ENCODE results near the gene GNPDA2. TPM values are rescaled to one million over a fixed set of nuclear protein-coding genes. Genes with fewer than 3 reads are reported as not detected.

GNPDA2 gene
- total and polyA plus RNA-seq, 12 donors, result 9.2 to 20.1 (median 12.3) TPM

DNA sequence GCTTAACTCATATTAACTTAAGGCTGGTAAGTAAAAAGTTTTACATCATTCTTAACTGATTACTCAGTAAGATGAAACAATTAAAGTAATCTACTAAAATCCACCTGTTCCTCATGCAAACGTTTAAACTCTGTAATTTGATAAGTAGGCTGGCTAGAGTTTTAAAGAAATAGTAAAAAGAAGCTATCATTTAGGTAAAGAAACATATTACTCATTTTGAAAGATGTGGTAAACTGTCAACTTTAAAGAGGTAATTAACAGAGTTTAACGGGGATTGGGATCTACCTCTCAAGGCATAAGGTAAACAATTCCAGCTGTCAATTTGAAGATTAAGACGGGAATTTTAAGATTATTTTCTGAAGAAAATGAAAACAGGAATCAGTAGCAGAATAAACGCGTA lies 9.8 kb downstream of the GNPDA2 start:
- Histone ChIP-seq H3K4me3 (no peak overlapping the region), H3K9me3 (no peaks in the 10 kb centered on the region), H3K4me1 (peaks cover 0 to 29% (median 4%) of the 10 kb centered on the region in 9 donors), H3K27me3 (no peaks in the 10 kb centered on the region), H3K36me3 (peaks cover 0 to 31% (median 0%) of the 10 kb centered on the region in 9 donors), H3K27ac (no peak overlapping the region)
- intact Hi-C loops (cut with DNase I), result no loop called here
- DNase-seq (no peak), ATAC-seq (no peak)
- 68 to 72% methylated on average over 5 of the region's 5 CpGs for WGBS, 2 donors
- TF ChIP-seq, protein P1, sequence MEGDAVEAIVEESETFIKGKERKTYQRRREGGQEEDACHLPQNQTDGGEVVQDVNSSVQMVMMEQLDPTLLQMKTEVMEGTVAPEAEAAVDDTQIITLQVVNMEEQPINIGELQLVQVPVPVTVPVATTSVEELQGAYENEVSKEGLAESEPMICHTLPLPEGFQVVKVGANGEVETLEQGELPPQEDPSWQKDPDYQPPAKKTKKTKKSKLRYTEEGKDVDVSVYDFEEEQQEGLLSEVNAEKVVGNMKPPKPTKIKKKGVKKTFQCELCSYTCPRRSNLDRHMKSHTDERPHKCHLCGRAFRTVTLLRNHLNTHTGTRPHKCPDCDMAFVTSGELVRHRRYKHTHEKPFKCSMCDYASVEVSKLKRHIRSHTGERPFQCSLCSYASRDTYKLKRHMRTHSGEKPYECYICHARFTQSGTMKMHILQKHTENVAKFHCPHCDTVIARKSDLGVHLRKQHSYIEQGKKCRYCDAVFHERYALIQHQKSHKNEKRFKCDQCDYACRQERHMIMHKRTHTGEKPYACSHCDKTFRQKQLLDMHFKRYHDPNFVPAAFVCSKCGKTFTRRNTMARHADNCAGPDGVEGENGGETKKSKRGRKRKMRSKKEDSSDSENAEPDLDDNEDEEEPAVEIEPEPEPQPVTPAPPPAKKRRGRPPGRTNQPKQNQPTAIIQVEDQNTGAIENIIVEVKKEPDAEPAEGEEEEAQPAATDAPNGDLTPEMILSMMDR (IDR thresholded peaks at IDR 0.05), result no peak

DNA sequence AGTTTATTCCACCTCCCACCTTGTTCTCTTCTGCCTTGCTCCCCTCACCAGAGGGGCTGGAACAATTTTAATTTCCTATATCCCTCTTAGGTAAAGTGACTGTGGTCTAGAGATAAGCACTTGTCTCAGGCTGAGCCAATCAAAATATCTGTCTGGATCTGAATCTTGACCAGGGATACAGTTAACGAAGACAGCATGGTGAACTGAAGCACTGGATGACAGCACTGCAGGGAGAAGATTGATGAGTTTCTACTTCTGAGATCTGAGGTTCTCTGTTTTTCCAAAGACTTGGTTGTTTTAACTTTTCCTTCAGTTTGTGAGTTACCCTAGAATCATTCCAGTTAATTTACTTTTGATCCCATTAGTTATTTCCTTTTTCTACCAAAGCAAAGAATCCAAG lies 13.2 kb downstream of the GNPDA2 start:
- Histone ChIP-seq H3K4me3 (no peak overlapping the region), H3K9me3 (no peaks in the 10 kb centered on the region), H3K36me3 (peaks cover 0 to 60% (median 0%) of the 10 kb centered on the region in 9 donors), H3K27ac (no peak overlapping the region), H3K4me1 (peaks cover 0 to 6% (median 0%) of the 10 kb centered on the region in 9 donors), H3K27me3 (no peaks in the 10 kb centered on the region)
- TF ChIP-seq, protein P1 (IDR thresholded peaks at IDR 0.05), result no peak
- ATAC-seq (no peak), DNase-seq (no peak)
- intact Hi-C loops (cut with DNase I), result no loop called here
- 93 to 97% methylated on average over 1 of the region's 1 CpG for WGBS, 2 donors

DNA sequence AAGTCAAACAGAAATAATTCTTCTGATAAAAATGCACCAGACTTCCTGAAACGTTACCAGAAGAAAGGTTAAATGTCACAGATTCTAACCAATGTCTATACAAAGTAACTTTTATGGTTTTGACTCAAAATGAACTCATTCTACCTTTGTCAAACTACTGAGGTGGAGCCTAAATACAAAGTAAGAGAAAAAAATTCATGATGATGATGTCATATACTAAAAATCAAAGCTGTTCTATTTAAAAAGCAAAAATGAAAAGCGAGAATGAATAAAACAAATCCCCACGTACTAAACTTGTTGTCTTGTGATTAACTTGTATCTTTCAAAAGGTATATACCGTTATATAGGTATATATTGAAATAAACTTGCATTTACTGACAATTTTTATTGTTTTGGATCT lies 21.7 kb downstream of the GNPDA2 start:
- Histone ChIP-seq H3K27ac (no peak overlapping the region), H3K36me3 (peaks cover 0 to 98% (median 16%) of the 10 kb centered on the region in 9 donors), H3K27me3 (no peaks in the 10 kb centered on the region), H3K4me1 (peaks cover 0 to 3% (median 0%) of the 10 kb centered on the region in 9 donors), H3K4me3 (no peak overlapping the region), H3K9me3 (no peaks in the 10 kb centered on the region)
- intact Hi-C loops (cut with DNase I), result no loop called here
- TF ChIP-seq, protein P1 (IDR thresholded peaks at IDR 0.05), result no peak
- DNase-seq (no peak), ATAC-seq (no peak)
- 85 to 87% methylated on average over 4 of the region's 4 CpGs for WGBS, 2 donors

DNA sequence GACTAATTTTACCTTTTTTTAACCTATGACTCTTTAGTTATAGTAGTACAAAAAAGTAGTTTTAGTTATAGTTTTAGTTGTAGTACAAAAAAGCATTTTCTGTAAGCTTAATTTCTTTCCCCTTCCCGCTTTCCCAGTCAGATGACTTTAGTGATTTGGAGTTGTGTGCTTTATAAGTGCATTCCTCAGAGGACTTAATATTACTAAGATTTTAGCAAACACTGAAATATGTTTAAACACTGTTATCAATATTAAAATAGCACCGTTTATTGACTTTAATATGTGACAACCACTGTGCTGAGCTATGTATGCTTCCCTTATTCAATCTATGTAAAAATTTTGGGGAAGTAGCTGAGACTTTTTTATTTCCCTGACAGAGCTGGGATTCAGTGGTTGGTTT lies 25.3 kb downstream of the GNPDA2 start:
- H3K9me3 ChIP-seq, result no peaks in the 10 kb centered on the region

More for the DNA sequence above, 25.3 kb downstream of the GNPDA2 start:
- 87 to 94% methylated on average over 2 of the region's 2 CpGs for WGBS, 2 donors
- TF ChIP-seq, protein P1 (IDR thresholded peaks at IDR 0.05), result no peak
- Histone ChIP-seq H3K4me1 (peaks cover 0 to 3% (median 0%) of the 10 kb centered on the region in 9 donors), H3K4me3 (no peak overlapping the region), H3K27ac (no peak overlapping the region), H3K27me3 (no peaks in the 10 kb centered on the region), H3K36me3 (peaks cover 0 to 98% (median 22%) of the 10 kb centered on the region in 9 donors)
- DNase-seq (no peak), ATAC-seq (no peak)
- intact Hi-C loops (cut with DNase I), result no loop called here

All from heart right ventricle (tissue), 16 donors.